ENCODE measurements around the gene LMOD2.

LMOD2 gene

DNA sequence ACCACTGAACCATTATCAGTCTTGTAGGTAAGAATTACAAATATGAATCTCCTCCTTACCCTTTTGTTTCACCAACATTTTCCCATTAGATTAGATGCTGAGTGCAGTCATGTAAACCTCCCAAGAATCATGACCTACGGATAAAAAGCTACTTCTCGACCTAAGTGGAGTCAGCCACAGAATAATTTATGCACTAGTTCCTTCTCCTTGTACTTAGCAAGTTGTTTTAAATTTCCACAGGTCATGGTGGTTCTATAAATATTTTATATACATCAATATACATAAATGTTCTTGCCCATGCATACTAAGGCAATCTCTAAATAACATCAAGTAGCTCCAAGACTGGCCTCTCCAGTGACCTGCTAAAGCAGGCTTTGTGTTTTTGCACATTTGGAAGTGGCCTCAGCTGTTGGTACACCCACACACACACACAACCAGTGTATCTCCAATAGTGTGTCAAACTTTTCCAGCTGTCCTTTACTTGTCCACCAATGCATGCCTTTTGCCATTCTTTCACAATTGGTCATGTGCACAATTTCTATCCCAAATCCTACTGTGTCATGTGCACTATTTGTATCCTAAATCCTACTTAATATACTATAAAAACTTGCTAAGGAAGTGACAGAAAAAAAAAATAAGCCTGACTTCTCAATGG is 21.5 kb downstream of the LMOD2 start:
- H3K36me3 ChIP-seq (ENCODE audit: control insufficient read depth, insufficient read depth, low read length): no peaks in the 10 kb centered on the region
- H3K9ac ChIP-seq (ENCODE audit: low read length): no peak overlapping the region
- H3K4me3 ChIP-seq (ENCODE audit: low read length): no peak overlapping the region
- no peaks in the 10 kb centered on the region for H3K9me3 ChIP-seq (ENCODE audit: control insufficient read depth, low read length)
- H3K27me3 ChIP-seq (ENCODE audit: control insufficient read depth, insufficient read depth, low read length): no peaks in the 10 kb centered on the region
- no peaks in the 10 kb centered on the region for H3K4me1 ChIP-seq (ENCODE audit: control insufficient read depth, insufficient read depth, low read length)

DNA sequence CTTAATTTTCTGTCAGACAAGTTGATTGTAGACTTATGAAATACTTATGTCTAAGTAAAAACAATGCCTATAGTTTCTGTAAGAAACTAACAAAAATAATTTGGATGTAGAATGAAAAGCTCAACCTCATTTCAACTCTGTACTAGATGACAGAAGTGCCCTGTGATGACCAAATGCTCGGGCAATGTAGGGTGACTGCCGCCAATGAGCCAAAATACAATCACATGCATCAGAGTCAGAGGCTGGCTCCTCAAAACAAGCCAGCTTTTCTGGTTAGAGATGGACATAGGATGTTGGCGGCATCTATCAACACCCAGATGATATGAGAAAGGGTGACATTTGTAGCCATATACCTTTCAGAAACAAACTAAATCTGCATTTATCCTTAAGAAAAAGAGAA is 23.9 kb downstream of the LMOD2 start:
- Histone ChIP-seq H3K27me3 (ENCODE audit: control insufficient read depth, insufficient read depth, low read length) (no peaks in the 10 kb centered on the region), H3K9ac (ENCODE audit: low read length) (no peak overlapping the region), H3K4me3 (ENCODE audit: low read length) (no peak overlapping the region), H3K36me3 (ENCODE audit: control insufficient read depth, insufficient read depth, low read length) (no peaks in the 10 kb centered on the region), H3K9me3 (ENCODE audit: control insufficient read depth, low read length) (no peaks in the 10 kb centered on the region), H3K4me1 (ENCODE audit: control insufficient read depth, insufficient read depth, low read length) (no peaks in the 10 kb centered on the region)

DNA sequence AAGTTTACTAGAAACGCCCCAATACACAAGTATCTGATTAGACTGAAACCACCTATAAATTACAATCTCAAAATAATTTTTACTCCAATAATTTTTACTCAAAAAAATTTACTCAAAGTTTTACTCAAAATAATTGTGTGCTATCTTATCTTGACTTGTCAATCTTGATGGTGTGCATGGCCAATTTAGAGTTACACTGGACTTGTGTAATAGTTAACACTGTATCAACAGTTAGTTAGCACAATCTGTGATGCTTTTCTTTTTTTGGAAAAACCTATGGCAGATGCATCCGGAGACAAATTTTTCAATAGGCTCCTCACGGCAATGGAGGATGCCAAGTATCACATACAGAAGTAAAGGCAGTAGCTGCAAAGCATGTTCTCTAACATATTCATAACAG is 24.9 kb downstream of the LMOD2 start:
- Histone ChIP-seq H3K9ac (ENCODE audit: low read length) (no peak overlapping the region), H3K4me1 (ENCODE audit: control insufficient read depth, insufficient read depth, low read length) (no peaks in the 10 kb centered on the region), H3K36me3 (ENCODE audit: control insufficient read depth, insufficient read depth, low read length) (no peaks in the 10 kb centered on the region), H3K9me3 (ENCODE audit: control insufficient read depth, low read length) (no peaks in the 10 kb centered on the region), H3K27me3 (ENCODE audit: control insufficient read depth, insufficient read depth, low read length) (no peaks in the 10 kb centered on the region), H3K4me3 (ENCODE audit: low read length) (no peak overlapping the region)

DNA sequence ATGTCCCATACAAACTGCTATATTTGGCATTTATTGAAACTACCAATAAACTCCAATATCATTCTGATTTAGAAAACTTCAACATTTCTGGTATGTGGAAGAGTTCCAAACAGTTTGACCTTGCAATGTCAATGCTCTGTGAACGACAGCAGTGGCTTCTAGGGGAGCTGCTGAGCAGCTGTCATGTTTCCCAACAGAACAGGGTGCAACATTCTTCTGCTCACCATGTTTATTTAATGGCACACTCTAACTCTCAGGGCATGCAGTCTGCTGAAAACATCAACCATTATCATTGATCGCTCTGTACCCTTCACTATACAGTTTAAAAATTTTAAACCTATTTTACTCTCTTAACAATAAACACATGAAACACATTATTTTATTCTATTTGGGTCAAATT is 25.9 kb downstream of the LMOD2 start:
- H3K9me3 ChIP-seq (ENCODE audit: control insufficient read depth, low read length): no peaks in the 10 kb centered on the region
- H3K36me3 ChIP-seq (ENCODE audit: control insufficient read depth, insufficient read depth, low read length): no peaks in the 10 kb centered on the region
- H3K9ac ChIP-seq (ENCODE audit: low read length): no peak overlapping the region
- H3K27me3 ChIP-seq (ENCODE audit: control insufficient read depth, insufficient read depth, low read length): no peaks in the 10 kb centered on the region
- no peak overlapping the region for H3K4me3 ChIP-seq (ENCODE audit: low read length)
- no peaks in the 10 kb centered on the region for H3K4me1 ChIP-seq (ENCODE audit: control insufficient read depth, insufficient read depth, low read length)

DNA sequence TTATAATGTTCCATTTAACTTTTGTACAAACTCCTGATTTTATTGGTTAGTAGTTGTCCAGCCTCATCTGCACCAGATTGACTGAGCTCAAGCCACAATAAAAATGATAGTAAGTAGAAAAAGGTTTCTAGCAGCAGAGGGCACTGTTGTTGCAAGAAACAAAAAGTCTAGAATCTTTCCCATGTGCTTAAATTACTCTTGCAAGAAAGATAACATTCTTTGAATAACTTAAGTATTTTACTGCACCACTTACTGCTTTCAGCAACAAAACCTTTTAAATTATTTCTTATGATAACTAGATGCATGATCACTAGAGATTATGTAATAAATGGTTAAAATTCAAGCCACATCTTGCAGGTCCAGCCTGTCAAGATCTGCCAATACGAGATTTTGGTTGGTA is 27.0 kb downstream of the LMOD2 start:
- no peak overlapping the region for H3K4me3 ChIP-seq (ENCODE audit: low read length)
- no peaks in the 10 kb centered on the region for H3K9me3 ChIP-seq (ENCODE audit: control insufficient read depth, low read length)
- H3K36me3 ChIP-seq (ENCODE audit: control insufficient read depth, insufficient read depth, low read length): no peaks in the 10 kb centered on the region
- no peak overlapping the region for H3K9ac ChIP-seq (ENCODE audit: low read length)
- no peaks in the 10 kb centered on the region for H3K4me1 ChIP-seq (ENCODE audit: control insufficient read depth, insufficient read depth, low read length)
- no peaks in the 10 kb centered on the region for H3K27me3 ChIP-seq (ENCODE audit: control insufficient read depth, insufficient read depth, low read length)

DNA sequence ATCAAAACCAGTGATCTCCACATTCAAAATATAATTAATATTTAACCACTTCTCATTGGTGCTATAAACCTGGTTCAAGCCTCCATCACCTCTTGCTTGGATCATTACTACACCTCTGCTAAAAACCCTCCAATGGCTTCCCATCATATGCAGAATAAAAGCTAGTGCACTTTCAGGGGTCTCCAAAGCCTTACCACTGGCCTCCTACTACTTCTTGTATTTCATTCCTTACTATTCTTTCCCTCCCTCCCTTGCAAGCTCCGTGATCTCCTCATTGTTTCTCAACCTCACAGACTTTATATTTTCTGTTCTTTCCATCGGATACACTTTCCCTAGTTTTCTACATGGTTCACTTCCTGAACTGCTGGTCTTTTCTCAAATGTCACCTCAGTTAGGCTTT is 31.5 kb downstream of the LMOD2 start:
- H3K36me3 ChIP-seq (ENCODE audit: control insufficient read depth, insufficient read depth, low read length): no peaks in the 10 kb centered on the region
- H3K27me3 ChIP-seq (ENCODE audit: control insufficient read depth, insufficient read depth, low read length): no peaks in the 10 kb centered on the region
- no peaks in the 10 kb centered on the region for H3K4me1 ChIP-seq (ENCODE audit: control insufficient read depth, insufficient read depth, low read length)

DNA sequence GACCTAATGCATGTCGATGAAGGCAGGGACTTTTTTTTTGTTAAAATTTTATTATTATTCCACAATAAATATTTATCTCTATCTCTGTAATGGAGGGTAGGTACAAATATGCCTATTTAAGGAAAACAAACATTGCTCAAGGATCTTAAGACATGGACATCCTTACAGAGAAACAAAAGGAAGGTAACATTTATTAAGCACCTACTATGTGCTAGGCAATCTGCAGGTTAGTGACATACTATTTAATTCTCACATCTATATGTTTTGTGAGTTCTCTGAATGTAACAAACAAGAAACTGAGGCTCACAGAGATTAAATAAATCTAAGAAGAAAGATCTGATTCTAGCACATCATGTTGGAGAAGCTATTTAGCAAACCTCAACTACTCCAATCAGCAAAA is 32.1 kb downstream of the LMOD2 start:
- H3K9me3 ChIP-seq (ENCODE audit: control insufficient read depth, low read length): no peaks in the 10 kb centered on the region
- no peak overlapping the region for H3K9ac ChIP-seq (ENCODE audit: low read length)
- no peaks in the 10 kb centered on the region for H3K36me3 ChIP-seq (ENCODE audit: control insufficient read depth, insufficient read depth, low read length)
- H3K27me3 ChIP-seq (ENCODE audit: control insufficient read depth, insufficient read depth, low read length): no peaks in the 10 kb centered on the region
- H3K4me3 ChIP-seq (ENCODE audit: low read length): no peak overlapping the region
- H3K4me1 ChIP-seq (ENCODE audit: control insufficient read depth, insufficient read depth, low read length): no peaks in the 10 kb centered on the region

More for the DNA sequence above, 31.5 kb downstream of the LMOD2 start:
- Histone ChIP-seq H3K9me3 (ENCODE audit: control insufficient read depth, low read length) (no peaks in the 10 kb centered on the region), H3K9ac (ENCODE audit: low read length) (no peak overlapping the region), H3K4me3 (ENCODE audit: low read length) (no peak overlapping the region)

DNA sequence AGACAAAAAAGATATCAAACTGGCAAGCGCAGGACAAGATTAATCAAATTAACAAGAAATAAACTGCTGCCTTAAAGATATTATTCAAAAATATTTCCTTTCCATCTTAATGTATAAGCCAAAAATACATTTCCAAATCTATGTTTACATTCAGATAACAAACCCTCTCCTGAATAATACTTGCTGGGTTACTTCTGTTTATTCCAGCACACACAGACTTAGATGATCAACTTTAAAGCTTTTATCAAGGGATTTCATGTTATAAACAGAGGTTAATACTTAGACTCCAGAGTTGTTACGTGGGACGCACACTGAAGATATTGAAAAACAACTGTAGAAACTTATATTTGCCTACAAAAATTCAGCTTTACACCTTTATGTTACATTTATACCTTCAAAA is 33.6 kb downstream of the LMOD2 start:
- no peak overlapping the region for H3K4me3 ChIP-seq (ENCODE audit: low read length)
- no peaks in the 10 kb centered on the region for H3K4me1 ChIP-seq (ENCODE audit: control insufficient read depth, insufficient read depth, low read length)
- H3K27me3 ChIP-seq (ENCODE audit: control insufficient read depth, insufficient read depth, low read length): no peaks in the 10 kb centered on the region
- no peaks in the 10 kb centered on the region for H3K36me3 ChIP-seq (ENCODE audit: control insufficient read depth, insufficient read depth, low read length)
- no peaks in the 10 kb centered on the region for H3K9me3 ChIP-seq (ENCODE audit: control insufficient read depth, low read length)
- no peak overlapping the region for H3K9ac ChIP-seq (ENCODE audit: low read length)

DNA sequence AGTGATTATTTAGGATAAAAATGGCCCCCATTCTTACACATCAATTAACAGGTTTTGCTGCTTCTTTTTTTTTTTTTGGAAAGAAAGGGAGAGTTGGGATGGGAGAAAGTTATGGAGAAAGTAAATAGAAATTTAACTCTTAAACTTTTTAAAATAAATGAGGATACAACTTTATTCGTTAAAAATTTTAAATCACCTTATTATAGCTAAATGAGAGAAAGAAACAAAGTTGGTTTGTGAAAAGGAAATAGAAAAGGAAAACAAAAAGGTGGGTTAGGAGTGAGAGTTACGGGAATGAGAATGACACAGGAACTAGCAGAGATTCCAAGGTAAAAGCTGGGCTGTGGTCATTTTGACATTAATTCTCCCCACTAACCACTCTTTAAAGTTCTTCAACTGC is 34.9 kb downstream of the LMOD2 start:
- Histone ChIP-seq H3K27me3 (ENCODE audit: control insufficient read depth, insufficient read depth, low read length) (no peaks in the 10 kb centered on the region), H3K4me3 (ENCODE audit: low read length) (no peak overlapping the region), H3K36me3 (ENCODE audit: control insufficient read depth, insufficient read depth, low read length) (no peaks in the 10 kb centered on the region), H3K9ac (ENCODE audit: low read length) (no peak overlapping the region), H3K9me3 (ENCODE audit: control insufficient read depth, low read length) (no peaks in the 10 kb centered on the region), H3K4me1 (ENCODE audit: control insufficient read depth, insufficient read depth, low read length) (no peaks in the 10 kb centered on the region)

DNA sequence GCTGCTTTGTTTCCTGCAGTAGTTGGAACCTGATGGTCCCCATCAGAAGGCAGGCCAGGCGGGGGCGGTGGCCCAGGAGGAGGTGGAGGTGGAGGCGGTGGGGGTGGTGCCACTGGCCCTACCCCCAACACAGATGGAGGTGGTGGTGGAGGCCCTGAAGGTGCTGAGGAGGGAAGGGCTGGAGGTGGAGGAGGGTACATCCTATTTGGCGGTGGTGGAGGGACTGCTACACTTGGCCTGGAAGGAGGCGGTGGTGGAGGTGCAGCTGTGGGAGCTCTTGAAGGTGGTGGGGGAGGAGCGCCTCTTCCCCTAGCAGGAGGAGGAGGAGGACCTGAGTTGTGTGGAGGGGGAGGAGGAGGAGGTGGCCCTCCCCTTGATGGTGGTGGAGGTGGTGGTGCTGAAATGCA is 36.8 kb downstream of the LMOD2 start:
- Histone ChIP-seq H3K4me3 (ENCODE audit: low read length) (no peak overlapping the region), H3K9me3 (ENCODE audit: control insufficient read depth, low read length) (no peaks in the 10 kb centered on the region), H3K36me3 (ENCODE audit: control insufficient read depth, insufficient read depth, low read length) (no peaks in the 10 kb centered on the region), H3K4me1 (ENCODE audit: control insufficient read depth, insufficient read depth, low read length) (no peaks in the 10 kb centered on the region), H3K9ac (ENCODE audit: low read length) (no peak overlapping the region), H3K27me3 (ENCODE audit: control insufficient read depth, insufficient read depth, low read length) (no peaks in the 10 kb centered on the region)

DNA sequence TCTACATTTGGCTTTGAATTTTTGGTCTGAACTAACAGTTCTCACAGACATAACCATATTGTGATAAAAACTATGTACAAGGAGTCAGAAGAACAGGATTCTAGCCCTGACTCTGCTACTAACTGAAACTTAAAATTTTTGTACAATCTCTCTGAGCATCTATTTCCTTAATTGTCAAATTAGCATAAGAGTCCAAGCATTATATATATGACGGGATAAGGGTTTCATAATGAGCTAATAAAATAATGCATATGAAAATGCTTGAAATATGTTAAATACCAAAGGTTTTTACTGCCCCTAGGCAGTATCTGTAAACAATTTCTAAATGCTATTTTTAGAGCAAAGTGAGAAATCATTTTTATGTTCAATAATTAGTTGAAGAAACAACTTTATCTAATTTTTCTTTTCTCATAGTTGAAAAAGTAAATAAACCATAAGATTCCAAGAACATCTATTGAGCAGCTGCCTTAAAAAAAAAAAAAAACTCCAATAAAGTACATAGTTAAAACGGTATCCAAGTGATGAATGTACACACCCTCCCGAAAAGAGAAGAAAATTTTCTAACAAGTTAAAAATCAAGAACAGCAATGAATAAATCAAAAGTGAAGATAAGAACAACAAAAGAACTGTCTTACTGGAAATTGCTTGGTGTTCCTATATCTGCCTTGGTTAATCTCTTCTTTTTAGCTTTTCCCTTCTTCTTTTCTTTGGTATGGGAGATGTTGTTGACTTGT is 40.4 kb downstream of the LMOD2 start:
- H3K4me3 ChIP-seq (ENCODE audit: low read length): no peak overlapping the region
- H3K36me3 ChIP-seq (ENCODE audit: control insufficient read depth, insufficient read depth, low read length): no peaks in the 10 kb centered on the region
- H3K9ac ChIP-seq (ENCODE audit: low read length): no peak overlapping the region
- H3K27me3 ChIP-seq (ENCODE audit: control insufficient read depth, insufficient read depth, low read length): no peaks in the 10 kb centered on the region
- no peaks in the 10 kb centered on the region for H3K4me1 ChIP-seq (ENCODE audit: control insufficient read depth, insufficient read depth, low read length)
- no peaks in the 10 kb centered on the region for H3K9me3 ChIP-seq (ENCODE audit: control insufficient read depth, low read length)

DNA sequence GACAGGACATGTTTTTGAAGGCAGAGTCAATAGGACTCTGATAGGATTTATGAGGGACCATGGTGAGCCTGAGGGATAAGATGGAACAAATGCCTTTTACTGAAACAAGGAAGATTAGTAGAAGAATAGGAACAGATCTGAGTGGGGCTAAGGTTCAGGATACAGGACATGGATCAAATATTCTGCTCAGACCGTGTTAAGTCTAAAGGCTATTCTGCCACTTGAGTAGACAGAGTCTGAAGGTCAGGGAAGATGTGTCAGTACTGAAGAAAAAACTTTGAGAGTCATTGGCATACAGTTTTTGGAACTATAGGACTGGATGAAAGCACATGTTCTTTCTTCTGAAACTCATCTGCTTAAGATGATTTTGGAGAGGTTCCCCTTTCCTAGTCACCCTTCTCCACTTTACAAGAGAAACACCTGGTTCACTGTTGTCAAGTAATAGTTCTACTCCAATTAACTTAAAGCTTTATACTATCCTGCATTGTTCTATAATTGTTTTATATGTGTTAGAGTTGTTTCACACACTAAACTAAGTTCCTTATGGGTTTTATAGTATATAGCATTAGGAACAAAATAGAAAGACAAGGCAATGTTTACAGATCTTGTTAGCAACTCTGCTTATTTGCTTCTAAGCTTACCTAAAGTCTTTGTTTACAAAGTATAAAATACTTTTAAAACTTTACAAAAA is 49.7 kb downstream of the LMOD2 start:
- H3K4me1 ChIP-seq (ENCODE audit: control insufficient read depth, insufficient read depth, low read length): no peaks in the 10 kb centered on the region
- H3K36me3 ChIP-seq (ENCODE audit: control insufficient read depth, insufficient read depth, low read length): no peaks in the 10 kb centered on the region
- no peak overlapping the region for H3K4me3 ChIP-seq (ENCODE audit: low read length)
- no peak overlapping the region for H3K9ac ChIP-seq (ENCODE audit: low read length)
- H3K27me3 ChIP-seq (ENCODE audit: control insufficient read depth, insufficient read depth, low read length): no peaks in the 10 kb centered on the region
- H3K9me3 ChIP-seq (ENCODE audit: control insufficient read depth, low read length): no peaks in the 10 kb centered on the region
